ENCODE results near the gene CNPY1.

- TF ChIP-seq CTCF (IDR thresholded peaks at IDR 0.05; ENCODE audit: poor library complexity) (no peak), EZH2 (IDR thresholded peaks at IDR 0.05; ENCODE audit: borderline replicate concordance) (no peak), EZH2phosphoT487 (IDR thresholded peaks at IDR 0.05; ENCODE audit: low read depth, severe bottlenecking, unreplicated experiment) (no peak)
Observed at GRCh38 chr7:155543011-155543876, 3.1 kb downstream of the CNPY1 start.

Measured in hepatocyte (in vitro differentiated cells).